ENCODE data around the gene PPP1R36. TPM values are rescaled to one million over a fixed set of nuclear protein-coding genes. Genes with fewer than 3 reads are reported as not detected.
"Not testable (repeated sequence)": the region's sequence is repeated elsewhere in the genome, so short reads cannot be mapped to it uniquely, and the experiment has no call there.

The PPP1R36 gene
- total RNA-seq, 1 donor from 2014 or later = 0.36 TPM

GRCh38 chr14:64513271-64513670, 36.5 kb upstream of the PPP1R36 start:
- intact Hi-C loops (cut with micrococcal nuclease) = no loop called here
- H3K27me3 ChIP-seq (ENCODE audit: low read depth) = no peaks in the 10 kb centered on the region
- no peak overlapping the region for H3K4me3 ChIP-seq
- TF ChIP-seq CTCF (IDR thresholded peaks at IDR 0.05; ENCODE audit: borderline replicate concordance) = no peak
- no peaks in the 10 kb centered on the region for H3K36me3 ChIP-seq
- no peak for DNase-seq
- H3K9me3 ChIP-seq (replicated peaks) = no peaks in the 10 kb centered on the region
- H3K4me1 ChIP-seq = peaks cover 83% of the 10 kb centered on the region
- no peak overlapping the region for H3K27ac ChIP-seq (replicated peaks)

GRCh38 chr14:64515053-64515452, 34.7 kb upstream of the PPP1R36 start:
- Histone ChIP-seq H3K4me1 (peaks cover 72% of the 10 kb centered on the region), H3K36me3 (no peaks in the 10 kb centered on the region), H3K27ac (replicated peaks) (peak overlapping the region; percentile 12), H3K4me3 (no peak overlapping the region), H3K9me3 (replicated peaks) (no peaks in the 10 kb centered on the region), H3K27me3 (ENCODE audit: low read depth) (no peaks in the 10 kb centered on the region)
- no peak for DNase-seq
- intact Hi-C loops (cut with micrococcal nuclease) = no loop called here
- TF ChIP-seq CTCF (IDR thresholded peaks at IDR 0.05; ENCODE audit: borderline replicate concordance) = no peak

GRCh38 chr14:64516969-64517368, 32.8 kb upstream of the PPP1R36 start:
- H3K36me3 ChIP-seq = peaks cover 7% of the 10 kb centered on the region
- H3K4me1 ChIP-seq = peaks cover 66% of the 10 kb centered on the region
- intact Hi-C loops (cut with micrococcal nuclease) = no loop called here
- H3K27ac ChIP-seq (replicated peaks) = no peak overlapping the region
- DNase-seq = no peak
- TF ChIP-seq CTCF (IDR thresholded peaks at IDR 0.05; ENCODE audit: borderline replicate concordance) = no peak
- no peaks in the 10 kb centered on the region for H3K9me3 ChIP-seq (replicated peaks)
- no peak overlapping the region for H3K4me3 ChIP-seq
- H3K27me3 ChIP-seq (ENCODE audit: low read depth) = no peaks in the 10 kb centered on the region

- DNase-seq; H3K4me3 ChIP-seq; H3K27me3 ChIP-seq (ENCODE audit: low read depth); H3K9me3 ChIP-seq (replicated peaks); H3K27ac ChIP-seq (replicated peaks); intact Hi-C loops (cut with micrococcal nuclease): not testable (repeated sequence)
- peaks cover 64% of the 10 kb centered on the region for H3K4me1 ChIP-seq
- H3K36me3 ChIP-seq = peaks cover 14% of the 10 kb centered on the region
These were observed 32.1 kb upstream of the PPP1R36 start for GRCh38 chr14:64517667-64518066.

- no peaks in the 10 kb centered on the region for H3K27me3 ChIP-seq (ENCODE audit: low read depth)
- peaks cover 58% of the 10 kb centered on the region for H3K4me1 ChIP-seq
- H3K4me3 ChIP-seq = no peak overlapping the region
- no peak for DNase-seq
- no peak overlapping the region for H3K27ac ChIP-seq (replicated peaks)
- no peaks in the 10 kb centered on the region for H3K9me3 ChIP-seq (replicated peaks)
- intact Hi-C loops (cut with micrococcal nuclease) = no loop called here
- no peak for TF ChIP-seq CTCF (IDR thresholded peaks at IDR 0.05; ENCODE audit: borderline replicate concordance)
- peaks cover 19% of the 10 kb centered on the region for H3K36me3 ChIP-seq
These were observed 31.5 kb upstream of the PPP1R36 start for GRCh38 chr14:64518229-64518628.

- Histone ChIP-seq H3K9me3 (replicated peaks) (no peaks in the 10 kb centered on the region), H3K4me3 (no peak overlapping the region), H3K36me3 (peaks cover 23% of the 10 kb centered on the region), H3K4me1 (peaks cover 39% of the 10 kb centered on the region), H3K27me3 (ENCODE audit: low read depth) (no peaks in the 10 kb centered on the region), H3K27ac (replicated peaks) (no peak overlapping the region)
- no peak for TF ChIP-seq CTCF (IDR thresholded peaks at IDR 0.05; ENCODE audit: borderline replicate concordance)
- no peak for DNase-seq
- intact Hi-C loops (cut with micrococcal nuclease) = no loop called here
These were observed 29.1 kb upstream of the PPP1R36 start for GRCh38 chr14:64520699-64521098.
